Dendritic cell treated with granulocyte-macrophage colony-stimulating factor and Interleukin-4, amounts not matched to agents 40 ng/mL and 50 ng/mL, for 4 days (primary cell): Measurements from ENCODE around the gene NXNL2.

Source experiments
- H3K27ac Mint-ChIP-seq: one replicate; pipeline ENCODE4 v1.8.0; 2022; ENCODE audit warnings: mild to moderate bottlenecking, mixed read lengths
- H3K27me3 Mint-ChIP-seq: one replicate; pipeline ENCODE4 v1.8.0; 2022; ENCODE audit warnings: mild to moderate bottlenecking, mixed read lengths
- H3K36me3 Mint-ChIP-seq: one replicate; pipeline ENCODE4 v1.8.0; 2022; ENCODE audit warnings: low read depth, mixed read lengths
- H3K4me1 Mint-ChIP-seq: one replicate; pipeline ENCODE4 v1.8.0; 2022; ENCODE audit warnings: low read depth, mixed read lengths
- H3K4me3 Mint-ChIP-seq: one replicate; pipeline ENCODE4 v1.8.0; 2022; ENCODE audit warnings: mild to moderate bottlenecking, moderate library complexity, mixed read lengths
- H3K9me3 Mint-ChIP-seq: one replicate; pipeline ENCODE4 v1.8.0; 2022; ENCODE audit warnings: mixed read lengths
- intact Hi-C: fragments of 100-400 bp; cut with micrococcal nuclease; formaldehyde crosslinking; loops from one replicate; pipeline ENCODE4 v1.15.0; 2022

Gene NXNL2

DNA sequence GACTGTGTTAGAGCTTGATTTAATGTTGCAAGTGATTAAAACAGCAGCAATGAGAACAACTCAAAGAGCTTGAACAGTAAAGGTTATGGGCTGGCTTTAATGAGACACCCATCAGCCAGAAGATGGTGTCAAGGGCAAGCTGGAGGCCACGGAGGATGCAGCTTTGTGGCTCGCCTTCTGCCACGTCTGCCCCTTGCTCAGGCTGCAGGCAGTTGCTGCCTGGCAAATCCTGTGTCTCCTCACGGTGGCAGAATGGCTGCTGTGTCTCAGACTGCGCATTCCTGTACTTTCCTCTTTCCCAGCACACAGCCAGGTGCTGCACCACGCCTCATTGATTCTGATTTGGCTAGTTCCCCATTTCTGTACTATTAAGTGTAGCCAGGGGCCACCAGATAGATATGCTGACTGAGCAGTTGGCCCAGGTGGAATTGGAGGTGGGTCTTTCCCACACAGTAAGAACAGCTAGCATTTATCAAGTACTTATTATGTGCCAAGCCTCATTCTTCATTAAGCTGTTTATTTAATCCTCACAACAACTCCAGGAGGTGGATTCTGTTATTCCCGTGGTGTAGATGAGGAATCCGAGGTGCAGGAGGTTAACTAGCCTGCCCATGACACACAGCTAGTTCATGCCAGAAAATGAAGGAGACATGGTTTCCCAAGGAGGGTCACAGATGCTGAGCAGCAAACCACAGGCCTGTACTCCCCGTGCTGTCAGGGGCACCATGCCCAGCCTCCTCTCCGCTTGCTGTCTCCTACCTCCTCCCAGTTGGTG, 3.5 kb downstream of the NXNL2 start:
- peaks cover 50% of the 10 kb centered on the region for H3K27me3 Mint-ChIP-seq
- H3K9me3 Mint-ChIP-seq, result no peaks in the 10 kb centered on the region
- no peaks in the 10 kb centered on the region for H3K36me3 Mint-ChIP-seq
- no peak overlapping the region for H3K4me3 Mint-ChIP-seq
- H3K4me1 Mint-ChIP-seq, result peaks cover 16% of the 10 kb centered on the region
- intact Hi-C loops, result no loop called here
- H3K27ac Mint-ChIP-seq, result no peak overlapping the region

DNA sequence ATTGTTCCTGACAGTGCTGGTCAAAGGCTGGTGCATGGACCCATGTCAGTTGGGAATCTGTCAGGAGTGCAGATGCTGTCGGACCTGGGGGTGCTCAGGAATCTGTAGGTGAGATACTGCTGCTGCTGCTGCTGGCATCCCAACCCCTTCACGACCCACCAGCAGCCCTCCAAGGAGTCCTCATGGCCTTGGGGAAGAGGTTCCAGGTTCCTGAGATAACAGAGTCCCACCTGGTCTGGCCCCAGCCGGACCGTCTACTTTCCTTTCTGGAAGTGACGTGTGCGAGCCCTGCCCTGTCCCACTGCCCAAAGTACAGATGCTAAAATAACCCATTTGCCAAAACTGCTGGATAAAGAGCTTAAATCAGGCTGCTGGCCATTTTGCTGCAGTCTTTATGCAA, 4.3 kb downstream of the NXNL2 start:
- intact Hi-C loops, result no loop called here
- Mint-ChIP-seq H3K27me3 (peaks cover 43% of the 10 kb centered on the region), H3K36me3 (no peaks in the 10 kb centered on the region), H3K4me1 (peaks cover 8% of the 10 kb centered on the region), H3K27ac (no peak overlapping the region), H3K4me3 (no peak overlapping the region), H3K9me3 (no peaks in the 10 kb centered on the region)

DNA sequence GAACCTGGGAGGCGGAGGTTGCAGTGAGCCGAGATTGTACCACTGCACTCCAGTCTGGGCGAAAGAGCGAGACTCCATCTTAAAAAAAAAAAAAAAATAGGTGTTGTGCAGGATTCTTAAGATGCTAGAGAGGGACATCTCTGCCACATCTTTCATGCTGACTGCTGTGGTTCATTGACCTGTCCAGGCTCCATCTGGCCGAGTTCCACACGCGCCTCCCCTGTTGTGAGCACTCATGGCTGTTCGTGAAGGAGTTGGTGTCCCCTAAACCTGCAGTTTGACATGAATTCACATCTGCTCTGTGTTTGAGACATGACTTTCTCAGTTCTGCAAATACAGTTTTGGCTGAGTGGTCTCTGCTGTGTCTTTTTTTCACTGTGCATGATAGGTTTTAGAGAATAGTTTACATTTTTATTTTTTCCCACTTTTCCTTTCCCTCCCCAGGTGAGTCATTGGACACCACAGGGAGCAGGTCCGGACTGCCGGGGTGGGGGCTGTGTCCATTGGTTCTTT, 5.3 kb downstream of the NXNL2 start:
- peaks cover 1% of the 10 kb centered on the region for H3K4me1 Mint-ChIP-seq
- intact Hi-C loops, result no loop called here
- H3K27ac Mint-ChIP-seq, result no peak overlapping the region
- H3K27me3 Mint-ChIP-seq, result peaks cover 33% of the 10 kb centered on the region
- H3K36me3 Mint-ChIP-seq, result no peaks in the 10 kb centered on the region
- no peaks in the 10 kb centered on the region for H3K9me3 Mint-ChIP-seq
- no peak overlapping the region for H3K4me3 Mint-ChIP-seq

DNA sequence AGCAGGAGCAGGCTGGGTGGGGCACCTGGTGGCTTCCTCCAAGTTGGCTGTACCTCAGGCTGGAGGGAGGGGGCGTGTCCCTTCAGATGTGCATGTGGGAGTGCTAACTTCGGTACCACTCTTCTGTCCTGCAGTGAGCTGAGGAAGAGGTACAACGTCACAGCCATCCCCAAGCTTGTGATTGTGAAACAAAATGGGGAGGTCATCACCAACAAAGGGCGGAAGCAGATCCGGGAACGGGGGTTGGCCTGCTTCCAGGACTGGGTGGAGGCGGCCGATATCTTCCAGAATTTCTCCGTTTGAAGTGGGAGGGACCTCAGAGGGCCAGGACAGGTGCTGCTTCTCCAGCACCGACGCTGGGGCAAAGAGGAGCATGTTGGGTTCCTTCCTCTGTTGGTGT, 9.3 kb downstream of the NXNL2 start:
- no peak overlapping the region for H3K4me3 Mint-ChIP-seq
- H3K27ac Mint-ChIP-seq, result no peak overlapping the region
- H3K9me3 Mint-ChIP-seq, result peaks cover 6% of the 10 kb centered on the region
- peaks cover 3% of the 10 kb centered on the region for H3K27me3 Mint-ChIP-seq
- H3K4me1 Mint-ChIP-seq, result no peaks in the 10 kb centered on the region
- intact Hi-C loops, result no loop called here
- H3K36me3 Mint-ChIP-seq, result no peaks in the 10 kb centered on the region

DNA sequence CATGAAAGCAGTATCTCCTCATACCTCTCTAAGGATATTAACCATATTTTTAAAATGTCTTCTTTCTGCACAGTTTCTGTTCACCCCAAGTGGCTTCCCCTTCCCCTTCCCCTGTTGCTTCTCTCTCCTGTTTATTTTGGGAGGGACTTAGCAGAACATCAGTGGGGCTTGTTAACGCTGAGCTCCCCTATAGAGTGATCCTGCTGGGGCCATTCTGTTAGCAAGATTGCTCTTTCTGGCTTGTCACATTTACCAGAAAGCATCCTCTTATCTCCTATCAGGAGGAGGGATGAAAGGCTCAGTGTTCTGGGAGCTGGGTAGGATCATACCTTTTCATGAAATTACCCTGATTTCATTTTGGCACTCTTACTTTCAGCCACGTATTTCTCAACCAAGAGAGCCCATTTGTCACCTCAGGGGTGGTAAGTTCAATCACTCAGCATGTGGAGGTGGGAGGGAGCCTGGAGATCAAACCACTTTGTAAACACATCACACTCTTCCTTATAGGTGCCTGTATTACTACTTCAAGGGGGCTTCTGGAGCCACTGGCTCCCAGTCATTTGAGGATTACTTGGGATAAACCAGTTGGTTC, 16.7 kb downstream of the NXNL2 start:
- Mint-ChIP-seq H3K36me3 (no peaks in the 10 kb centered on the region), H3K9me3 (peaks cover 9% of the 10 kb centered on the region), H3K27me3 (peaks cover 2% of the 10 kb centered on the region), H3K4me1 (no peaks in the 10 kb centered on the region), H3K27ac (no peak overlapping the region), H3K4me3 (no peak overlapping the region)
- intact Hi-C loops, result no loop called here

DNA sequence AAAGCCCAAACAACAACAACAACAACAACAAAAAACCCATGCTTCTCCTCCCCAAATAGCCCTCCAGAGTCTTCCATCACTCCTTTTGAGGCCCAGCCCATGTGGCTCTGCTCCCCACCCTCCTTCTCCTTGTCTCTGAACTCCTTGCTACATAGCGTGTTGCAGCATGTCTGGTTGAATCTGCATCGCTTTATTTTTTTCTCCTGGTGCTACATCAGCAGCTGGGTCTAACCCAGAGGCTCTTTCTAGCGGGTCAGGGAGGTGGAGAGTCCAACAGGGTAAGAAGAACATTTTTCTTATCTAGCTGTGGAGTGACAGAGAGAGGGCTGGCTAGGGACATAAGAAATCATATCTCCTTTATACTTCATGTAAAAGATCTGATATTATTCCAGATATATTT, 18.4 kb downstream of the NXNL2 start:
- no peak overlapping the region for H3K27ac Mint-ChIP-seq
- intact Hi-C loops, result no loop called here

DNA sequence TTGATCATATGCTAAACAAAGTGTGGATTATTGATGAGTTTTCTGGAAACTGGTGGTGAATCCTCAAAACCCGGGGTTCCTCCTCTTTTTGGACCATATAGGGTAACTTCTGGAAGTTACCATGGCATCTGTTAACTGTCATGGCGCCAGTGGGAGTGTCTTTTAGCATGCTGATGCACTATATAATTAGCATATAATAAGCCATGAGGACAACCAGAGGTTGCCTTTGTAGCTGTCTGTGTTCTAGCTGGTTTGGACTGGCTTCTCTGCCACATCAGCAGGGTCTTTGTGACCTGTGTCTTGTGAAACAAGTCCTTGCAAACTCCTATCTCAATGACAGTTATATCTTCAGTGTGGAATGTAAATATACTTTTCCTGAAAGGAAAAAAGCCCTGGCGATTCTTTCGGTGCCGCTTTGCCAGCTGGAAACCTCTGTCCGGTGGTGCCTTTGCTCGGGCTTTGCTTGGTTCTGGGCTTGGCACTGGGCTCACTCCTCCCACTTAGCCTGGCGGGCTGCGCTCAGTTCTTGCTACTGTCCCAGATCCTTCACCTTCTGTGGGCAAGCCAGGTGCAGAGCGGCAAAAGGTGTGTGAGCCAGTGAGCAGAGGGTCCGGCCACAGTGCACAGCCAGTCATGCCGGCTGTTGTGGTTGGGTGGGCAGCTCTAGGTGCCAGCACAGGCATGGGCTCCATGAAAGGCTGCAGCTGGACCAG, 20.4 kb downstream of the NXNL2 start:
- no peak overlapping the region for H3K27ac Mint-ChIP-seq
- no peaks in the 10 kb centered on the region for H3K4me1 Mint-ChIP-seq
- intact Hi-C loops, result no loop called here

More for the DNA sequence above, 18.4 kb downstream of the NXNL2 start:
- H3K27me3 Mint-ChIP-seq, result peaks cover 2% of the 10 kb centered on the region
- H3K4me1 Mint-ChIP-seq, result no peaks in the 10 kb centered on the region
- no peaks in the 10 kb centered on the region for H3K36me3 Mint-ChIP-seq
- H3K9me3 Mint-ChIP-seq, result peaks cover 9% of the 10 kb centered on the region
- H3K4me3 Mint-ChIP-seq, result no peak overlapping the region

DNA sequence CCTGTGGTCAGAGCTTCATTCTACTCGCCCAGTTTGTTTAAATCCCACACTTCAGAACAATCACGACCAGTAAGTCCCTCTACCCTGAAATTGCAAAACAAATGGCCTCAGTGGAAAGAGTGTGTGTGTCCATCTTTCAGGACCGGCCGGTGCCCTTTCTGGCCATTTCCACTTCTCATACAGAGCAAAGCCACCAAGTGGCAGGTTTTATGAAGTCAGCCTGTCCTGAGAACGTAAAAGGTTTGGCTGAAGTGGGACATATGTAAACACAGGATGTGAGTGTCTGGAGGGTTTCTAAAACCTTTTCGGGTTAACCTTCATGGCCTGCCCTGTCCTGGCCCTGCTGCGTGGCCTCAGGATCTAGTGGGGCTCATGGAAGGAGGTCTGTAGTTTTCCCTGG, 24.7 kb downstream of the NXNL2 start:
- no peak overlapping the region for H3K4me3 Mint-ChIP-seq
- H3K4me1 Mint-ChIP-seq, result no peaks in the 10 kb centered on the region
- intact Hi-C loops, result no loop called here
- H3K9me3 Mint-ChIP-seq, result no peaks in the 10 kb centered on the region
- H3K27ac Mint-ChIP-seq, result no peak overlapping the region
- peaks cover 6% of the 10 kb centered on the region for H3K27me3 Mint-ChIP-seq
- H3K36me3 Mint-ChIP-seq, result no peaks in the 10 kb centered on the region

More for the DNA sequence above, 20.4 kb downstream of the NXNL2 start:
- Mint-ChIP-seq H3K4me3 (no peak overlapping the region), H3K27me3 (peaks cover 2% of the 10 kb centered on the region), H3K9me3 (no peaks in the 10 kb centered on the region), H3K36me3 (no peaks in the 10 kb centered on the region)

DNA sequence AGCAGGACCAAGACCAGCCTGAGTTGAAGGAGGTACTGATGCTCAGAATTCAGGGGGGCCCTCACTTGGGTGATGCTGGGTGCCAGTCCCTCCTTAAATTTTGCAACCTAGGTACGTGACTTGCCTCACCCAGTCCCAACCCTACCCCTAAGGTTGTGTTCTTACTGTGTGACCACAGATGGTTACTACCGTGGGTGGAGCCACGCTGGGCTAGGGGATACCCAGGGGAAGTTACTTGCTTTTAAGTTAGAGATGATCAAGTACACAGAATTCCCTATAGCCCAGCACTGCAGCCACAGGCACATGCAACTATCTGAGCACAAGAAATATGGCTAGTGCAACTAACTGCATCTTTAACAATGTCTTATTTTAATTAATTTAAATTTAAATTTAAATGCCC, 32.9 kb downstream of the NXNL2 start:
- Mint-ChIP-seq H3K27me3 (peaks cover 4% of the 10 kb centered on the region), H3K9me3 (no peaks in the 10 kb centered on the region), H3K36me3 (no peaks in the 10 kb centered on the region), H3K4me3 (no peak overlapping the region), H3K27ac (no peak overlapping the region), H3K4me1 (no peaks in the 10 kb centered on the region)
- intact Hi-C loops, result no loop called here

DNA sequence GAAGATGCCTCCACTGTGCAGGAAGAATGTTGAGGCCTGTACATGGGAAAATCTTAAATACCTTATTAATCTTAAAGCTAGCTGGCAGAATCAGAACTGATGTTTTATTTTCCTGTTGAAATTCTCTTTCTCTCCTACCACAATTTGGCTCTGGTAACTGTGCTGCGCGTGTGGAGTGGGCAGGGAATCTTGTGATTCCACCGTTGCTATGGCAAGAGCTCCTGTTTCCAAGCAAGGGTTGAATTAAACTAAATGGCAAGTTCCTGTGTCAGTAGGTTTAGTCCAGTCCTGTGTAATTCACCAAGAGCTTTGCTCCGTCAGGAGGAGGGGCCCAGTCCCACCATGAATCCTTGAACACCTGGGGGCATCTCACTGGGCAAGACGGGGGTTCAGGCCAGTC, 36.4 kb downstream of the NXNL2 start:
- Mint-ChIP-seq H3K4me3 (no peak overlapping the region), H3K36me3 (no peaks in the 10 kb centered on the region), H3K27ac (no peak overlapping the region), H3K27me3 (peaks cover 5% of the 10 kb centered on the region), H3K9me3 (no peaks in the 10 kb centered on the region), H3K4me1 (peaks cover 8% of the 10 kb centered on the region)
- intact Hi-C loops, result no loop called here

DNA sequence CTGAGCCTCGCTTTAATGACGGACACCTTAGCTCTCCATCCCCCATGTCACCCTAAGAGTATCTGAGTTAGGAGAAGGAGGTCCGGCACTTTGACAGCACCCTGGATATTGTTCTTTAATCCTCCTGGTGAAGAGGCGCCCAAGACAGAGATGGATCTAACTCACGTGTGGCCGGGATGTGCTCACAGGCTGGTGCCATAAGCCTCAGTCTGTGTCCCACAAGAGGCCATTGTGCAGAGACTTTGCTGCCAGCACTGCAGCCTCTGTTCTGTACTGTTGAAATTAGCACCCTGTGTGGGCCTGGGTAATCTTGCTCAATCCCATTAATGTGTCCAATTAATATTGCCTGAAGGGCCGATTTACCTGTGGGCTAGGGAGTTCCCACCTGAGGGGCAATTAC, 37.7 kb downstream of the NXNL2 start:
- Mint-ChIP-seq H3K27me3 (peaks cover 10% of the 10 kb centered on the region), H3K9me3 (no peaks in the 10 kb centered on the region), H3K4me1 (peaks cover 13% of the 10 kb centered on the region), H3K4me3 (no peak overlapping the region), H3K36me3 (no peaks in the 10 kb centered on the region), H3K27ac (no peak overlapping the region)
- intact Hi-C loops, result no loop called here

DNA sequence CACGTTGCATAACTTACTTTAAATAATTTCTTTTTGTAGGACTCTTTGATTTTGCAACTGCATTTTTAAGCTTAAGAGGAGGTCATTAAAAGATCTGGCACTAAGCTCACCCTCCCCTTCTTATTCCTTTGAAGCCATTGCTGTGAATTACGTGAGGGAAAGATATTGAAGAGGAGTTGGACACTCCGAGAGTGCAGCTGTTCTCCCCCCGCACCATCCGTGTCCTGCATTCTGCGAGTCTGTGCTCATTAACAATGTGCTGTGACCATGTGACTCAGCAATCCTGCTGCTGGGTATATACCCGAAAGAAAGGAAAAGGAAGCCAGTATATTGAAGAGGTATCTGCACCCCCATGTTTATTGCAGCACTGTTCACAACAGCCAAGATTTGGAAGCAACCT, 40.0 kb downstream of the NXNL2 start:
- no peaks in the 10 kb centered on the region for H3K9me3 Mint-ChIP-seq
- no peak overlapping the region for H3K4me3 Mint-ChIP-seq
- H3K36me3 Mint-ChIP-seq, result no peaks in the 10 kb centered on the region
- no peak overlapping the region for H3K27ac Mint-ChIP-seq
- intact Hi-C loops, result loop anchor here (5.0 kb wide), 1 partner anchor 398 kb away; no protein-coding TSS in a partner anchor
- peaks cover 13% of the 10 kb centered on the region for H3K27me3 Mint-ChIP-seq
- peaks cover 18% of the 10 kb centered on the region for H3K4me1 Mint-ChIP-seq

DNA sequence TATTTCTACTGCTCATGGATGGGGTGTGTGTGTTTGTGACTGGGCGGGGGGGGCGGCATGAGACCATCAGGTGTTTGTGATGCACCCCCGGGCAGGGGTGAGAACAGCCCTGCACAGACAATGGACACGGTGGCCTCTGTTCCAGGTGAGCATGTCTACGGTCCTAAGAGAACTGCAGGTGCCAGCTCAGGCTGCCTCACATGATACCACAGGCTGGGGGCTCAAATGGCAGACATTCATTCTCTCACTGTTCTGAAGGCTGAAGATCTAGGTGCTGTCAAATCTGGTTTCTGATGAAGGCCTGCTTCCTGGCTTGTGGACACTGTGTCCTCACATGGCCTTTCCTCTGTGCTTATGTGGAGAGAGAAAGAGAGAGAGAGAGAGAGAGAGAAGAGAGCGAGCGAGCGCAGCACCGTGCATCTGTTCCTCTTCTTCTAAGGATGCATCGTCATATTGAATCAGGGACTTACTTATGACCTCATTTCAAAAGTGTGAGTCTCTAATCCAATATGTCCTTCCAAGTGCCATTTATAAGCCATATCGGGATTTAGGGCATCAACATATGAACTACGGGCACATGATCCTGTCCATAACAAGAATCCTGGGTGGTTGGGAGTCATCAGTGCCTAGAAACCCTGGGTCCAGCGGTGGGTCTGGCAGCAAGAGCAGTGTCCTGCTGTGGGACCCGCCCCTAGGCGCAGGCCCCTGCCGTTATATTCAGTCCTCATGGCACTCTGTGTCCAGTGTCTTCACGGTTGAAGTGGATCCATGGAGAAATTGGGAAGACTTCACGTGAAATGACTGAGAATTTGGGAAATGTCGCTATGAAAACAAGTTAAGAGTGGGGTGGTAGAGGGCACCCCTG, 42.5 kb downstream of the NXNL2 start:
- no peaks in the 10 kb centered on the region for H3K36me3 Mint-ChIP-seq
- no peaks in the 10 kb centered on the region for H3K9me3 Mint-ChIP-seq
- no peak overlapping the region for H3K27ac Mint-ChIP-seq
- H3K4me3 Mint-ChIP-seq, result no peak overlapping the region
- peaks cover 18% of the 10 kb centered on the region for H3K4me1 Mint-ChIP-seq
- intact Hi-C loops, result loop anchor here (1.0 to 5.0 kb wide), 3 partner anchors 269 to 627 kb away; no protein-coding TSS in a partner anchor
- peaks cover 13% of the 10 kb centered on the region for H3K27me3 Mint-ChIP-seq
